ENCODE measurements around the gene LOXL3. TPM values are rescaled to one million over a fixed set of nuclear protein-coding genes. Genes with fewer than 3 reads are reported as not detected.

Gene LOXL3
- total RNA-seq, 4 donors from 2014 or later = 7.2 to 13.2 (median 8.6) TPM

DNA sequence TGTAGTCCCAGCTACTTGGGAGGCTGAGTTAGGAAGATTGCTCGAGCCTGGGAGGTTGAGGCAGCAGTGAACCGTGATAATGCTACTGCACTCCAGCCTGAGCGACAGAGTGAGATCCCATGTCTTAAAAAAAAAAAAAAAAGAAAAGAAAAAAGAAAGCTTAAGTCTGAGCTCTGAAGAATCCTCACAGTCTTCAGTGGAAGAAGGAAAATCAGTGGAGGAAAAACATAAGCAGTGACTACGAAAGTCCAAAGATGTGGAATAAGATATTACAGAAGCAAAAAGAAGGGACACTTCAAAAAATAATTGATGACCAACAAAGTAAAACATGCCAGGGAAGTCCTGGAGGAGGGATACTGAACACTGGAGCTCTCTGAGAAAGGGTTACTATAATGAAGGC lies 43.5 kb downstream of the LOXL3 start:
- ATAC-seq = no peak

DNA sequence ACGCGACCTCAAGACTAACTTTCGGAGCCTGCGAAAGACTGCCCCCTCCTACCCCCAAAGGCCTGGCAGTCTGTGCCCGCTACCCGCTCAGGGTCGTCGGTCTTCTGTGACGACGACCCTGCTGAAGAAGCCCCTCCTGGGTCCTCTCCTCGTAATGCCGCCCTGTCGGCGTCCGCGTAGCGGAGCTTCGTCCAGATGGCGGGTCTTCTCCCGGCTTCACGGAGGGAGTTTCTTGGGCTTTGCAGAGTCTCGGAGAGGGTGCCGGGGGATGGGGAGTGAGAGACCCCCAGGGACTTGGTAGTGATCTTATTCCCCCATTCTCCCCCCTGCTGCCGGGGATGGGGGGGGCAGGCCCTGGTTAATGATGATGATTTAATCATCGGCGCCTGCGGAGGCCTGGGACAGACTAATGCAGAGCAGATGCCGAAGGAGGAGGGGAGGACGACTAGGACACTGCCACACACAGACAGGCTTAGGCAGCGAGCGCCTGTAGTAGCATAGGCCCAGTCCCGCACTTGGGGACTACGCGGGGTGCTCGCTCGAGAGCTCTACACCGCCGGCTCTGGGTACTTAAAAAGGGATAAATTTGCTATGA lies 45.7 kb downstream of the LOXL3 start:
- Histone ChIP-seq H3K27me3 (peaks cover 76% of the 10 kb centered on the region), H3K9me3 (no peaks in the 10 kb centered on the region), H3K4me1 (peaks cover 0 to 50% (median 18%) of the 10 kb centered on the region in 3 donors), H3K27ac (peak overlapping the region; percentile 96 to 99 (median 96)), H3K36me3 (peaks cover 0 to 22% of the 10 kb centered on the region in 2 donors), H3K4me3 (peak overlapping the region; percentile 86 to 92)
- TF ChIP-seq, protein P1, sequence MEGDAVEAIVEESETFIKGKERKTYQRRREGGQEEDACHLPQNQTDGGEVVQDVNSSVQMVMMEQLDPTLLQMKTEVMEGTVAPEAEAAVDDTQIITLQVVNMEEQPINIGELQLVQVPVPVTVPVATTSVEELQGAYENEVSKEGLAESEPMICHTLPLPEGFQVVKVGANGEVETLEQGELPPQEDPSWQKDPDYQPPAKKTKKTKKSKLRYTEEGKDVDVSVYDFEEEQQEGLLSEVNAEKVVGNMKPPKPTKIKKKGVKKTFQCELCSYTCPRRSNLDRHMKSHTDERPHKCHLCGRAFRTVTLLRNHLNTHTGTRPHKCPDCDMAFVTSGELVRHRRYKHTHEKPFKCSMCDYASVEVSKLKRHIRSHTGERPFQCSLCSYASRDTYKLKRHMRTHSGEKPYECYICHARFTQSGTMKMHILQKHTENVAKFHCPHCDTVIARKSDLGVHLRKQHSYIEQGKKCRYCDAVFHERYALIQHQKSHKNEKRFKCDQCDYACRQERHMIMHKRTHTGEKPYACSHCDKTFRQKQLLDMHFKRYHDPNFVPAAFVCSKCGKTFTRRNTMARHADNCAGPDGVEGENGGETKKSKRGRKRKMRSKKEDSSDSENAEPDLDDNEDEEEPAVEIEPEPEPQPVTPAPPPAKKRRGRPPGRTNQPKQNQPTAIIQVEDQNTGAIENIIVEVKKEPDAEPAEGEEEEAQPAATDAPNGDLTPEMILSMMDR (IDR thresholded peaks at IDR 0.05) = no peak
- TF ChIP-seq POLR2AphosphoS5 (IDR thresholded peaks at IDR 0.05) (no peak), EP300 (IDR thresholded peaks at IDR 0.05) (no peak), POLR2A (IDR thresholded peaks at IDR 0.05) (no peak)
- 17 to 34% methylated on average over 2 to 6 of the region's 38 CpGs for WGBS, 2 donors (ENCODE audit: low coverage in 1 of 2)
- ATAC-seq = no peak

More for the DNA sequence above, 43.5 kb downstream of the LOXL3 start:
- H3K4me3 ChIP-seq = no peak overlapping the region
- peaks cover 76% of the 10 kb centered on the region for H3K27me3 ChIP-seq
- H3K36me3 ChIP-seq = peaks cover 0 to 11% of the 10 kb centered on the region in 2 donors
- H3K9me3 ChIP-seq = no peaks in the 10 kb centered on the region
- no peak overlapping the region for H3K27ac ChIP-seq
- TF ChIP-seq POLR2AphosphoS5 (IDR thresholded peaks at IDR 0.05) (no peak), EP300 (IDR thresholded peaks at IDR 0.05) (no peak), POLR2A (IDR thresholded peaks at IDR 0.05) (no peak)
- TF ChIP-seq, protein P1 (IDR thresholded peaks at IDR 0.05) = no peak
- H3K4me1 ChIP-seq = peaks cover 0 to 50% (median 30%) of the 10 kb centered on the region in 3 donors
- 64 to 80% methylated on average over 1 to 4 of the region's 4 CpGs for WGBS, 2 donors (ENCODE audit: low coverage in 1 of 2)

DNA sequence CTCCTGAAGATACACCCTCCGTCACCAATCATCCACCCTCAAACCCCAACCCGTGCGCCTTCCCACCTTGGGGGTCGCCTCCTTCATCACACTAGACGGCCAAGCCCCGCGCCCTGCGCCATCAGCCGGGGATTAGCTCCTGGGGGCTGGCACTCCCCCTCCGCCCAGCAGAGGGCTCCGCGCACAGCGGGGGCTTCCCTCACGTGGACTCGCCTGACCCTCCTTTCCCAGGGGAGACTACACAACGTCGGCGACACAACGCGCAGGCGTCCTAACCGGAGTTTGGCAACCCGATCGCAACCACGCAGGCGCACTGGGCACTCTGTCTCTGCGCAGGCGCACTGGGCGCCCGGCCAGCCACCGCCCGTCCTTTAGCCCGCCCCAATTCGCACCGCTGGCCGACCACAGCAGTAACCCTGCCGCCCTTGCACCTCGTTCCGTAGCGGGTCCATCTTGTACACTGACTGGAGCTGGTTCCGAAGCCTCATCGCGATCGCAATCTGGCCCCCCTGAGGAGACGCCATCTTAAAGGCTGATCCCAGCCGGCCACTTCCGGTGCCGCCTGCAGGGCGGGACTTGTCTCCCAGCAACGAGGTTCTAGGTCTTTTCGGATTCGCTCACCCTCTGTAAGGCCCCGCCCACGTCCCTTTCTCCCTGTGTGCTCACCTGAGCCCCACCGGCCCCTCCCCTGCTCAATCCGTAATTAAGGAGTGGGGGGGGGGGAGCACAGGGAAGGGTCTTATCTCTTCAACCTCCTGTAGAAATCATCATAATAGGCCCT lies 46.4 kb downstream of the LOXL3 start, which contains the start of gene PCGF1:
PCGF1 (minus strand) TSS at position 551 of the 781 bp plus-strand sequence; CDS start at position 524, 27 bp downstream.
- peak within 1 kb of the TSS; percentile 86 to 92 for H3K4me3 ChIP-seq
- peak within 1 kb of the TSS; percentile 96 to 99 (median 96) for H3K27ac ChIP-seq
- H3K4me1 ChIP-seq = peaks cover 0 to 56% (median 18%) of the 10 kb centered on the region in 3 donors
- H3K27me3 ChIP-seq = peaks cover 76% of the 10 kb centered on the region
- H3K36me3 ChIP-seq = peaks cover 0 to 22% of the 10 kb centered on the region in 2 donors
- peak; percentile 97 for ATAC-seq
- TF ChIP-seq POLR2A (IDR thresholded peaks at IDR 0.05) (peak; percentile 35 to 51), EP300 (IDR thresholded peaks at IDR 0.05) (no peak), POLR2AphosphoS5 (IDR thresholded peaks at IDR 0.05) (peak; percentile 76)
- TF ChIP-seq, protein P1 (IDR thresholded peaks at IDR 0.05) = peak in 2 of 4 experiments; percentile 3 to 40
- WGBS, 2 donors (ENCODE audit: low coverage in 1 of 2) = no CpG with 5 or more reads among the region's 56 CpGs
- H3K9me3 ChIP-seq = no peaks in the 10 kb centered on the region

DNA sequence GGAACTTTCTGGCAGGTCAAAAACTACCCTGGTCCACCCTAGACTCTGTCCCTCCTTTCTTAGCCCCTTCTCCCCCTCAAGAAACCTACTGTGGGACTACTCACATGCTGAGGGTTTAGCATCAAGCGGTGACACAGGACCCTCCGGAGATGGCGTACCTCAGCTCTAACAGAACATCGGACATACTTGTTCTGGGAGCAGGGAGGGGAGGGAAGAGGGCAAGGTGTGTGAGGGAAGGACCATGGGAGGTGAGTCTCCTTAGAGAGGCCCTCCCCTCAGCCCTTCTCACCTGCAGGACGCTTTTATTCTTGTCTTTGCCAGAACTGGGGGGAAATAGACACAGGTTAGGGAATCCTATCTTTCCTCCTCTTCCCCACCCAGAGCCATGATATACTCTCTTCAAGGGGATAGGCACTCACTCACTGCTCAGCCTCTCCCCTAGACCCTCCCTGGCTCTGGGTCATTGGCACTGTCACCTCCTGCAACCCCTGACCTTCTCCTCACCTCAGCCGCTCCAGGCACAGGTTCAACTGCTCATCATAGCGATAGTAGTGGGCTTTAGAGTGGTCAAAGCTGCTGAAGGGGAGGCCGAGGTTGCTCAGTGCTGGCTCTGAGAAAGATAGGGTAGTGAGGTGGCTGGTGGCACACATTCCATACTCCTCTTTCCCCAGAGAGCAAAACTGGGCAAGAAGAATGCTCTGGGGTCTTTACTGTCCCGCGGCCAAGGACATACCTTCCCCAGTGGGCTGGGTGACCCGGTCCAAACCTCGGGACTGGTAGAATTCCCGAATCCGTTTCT lies 48.1 kb downstream of the LOXL3 start:
- Histone ChIP-seq H3K27ac (no peak overlapping the region), H3K36me3 (peaks cover 0 to 22% of the 10 kb centered on the region in 2 donors), H3K4me3 (no peak overlapping the region), H3K27me3 (peaks cover 76% of the 10 kb centered on the region), H3K4me1 (peaks cover 0 to 60% (median 18%) of the 10 kb centered on the region in 3 donors), H3K9me3 (no peaks in the 10 kb centered on the region)
- WGBS, 2 donors (ENCODE audit: low coverage in 1 of 2) = 92 to 100% methylated on average over 3 to 5 of the region's 14 CpGs
- no peak for TF ChIP-seq POLR2AphosphoS5 (IDR thresholded peaks at IDR 0.05)
- no peak for TF ChIP-seq EP300 (IDR thresholded peaks at IDR 0.05)
- TF ChIP-seq, protein P1 (IDR thresholded peaks at IDR 0.05) = no peak
- TF ChIP-seq POLR2A (IDR thresholded peaks at IDR 0.05) = no peak
- no peak for ATAC-seq
